Measurements from ENCODE around the gene GABRP.

The GABRP gene

GRCh38 chr5:170747851-170748250, 35.7 kb upstream of the GABRP start:
- H3K27me3 ChIP-seq (ENCODE audit: insufficient read depth, low read length, poor library complexity, severe bottlenecking), result no peaks in the 10 kb centered on the region
- H3K4me2 ChIP-seq (ENCODE audit: low read depth, low read length, poor library complexity, severe bottlenecking), result no peak overlapping the region
- H3K4me3 ChIP-seq (ENCODE audit: low read length, poor library complexity, severe bottlenecking), result no peak overlapping the region
- no peaks in the 10 kb centered on the region for H3K4me1 ChIP-seq (ENCODE audit: insufficient read depth, low read length, poor library complexity, severe bottlenecking)
- H3K9me2 ChIP-seq (replicated peaks; ENCODE audit: low read depth, low read length), result no peaks in the 10 kb centered on the region
- H3K9me3 ChIP-seq (ENCODE audit: insufficient read depth, low read depth, low read length), result no peaks in the 10 kb centered on the region
- no peak for TF ChIP-seq CTCF (conservative IDR thresholded peaks at IDR 0.05; ENCODE audit: low read length)
- no peak for TF ChIP-seq EZH2phosphoT487 (IDR thresholded peaks at IDR 0.05; ENCODE audit: borderline replicate concordance)
- H2AFZ ChIP-seq (ENCODE audit: low read length), result no peak overlapping the region
- H3K79me2 ChIP-seq (ENCODE audit: insufficient read depth, low read length), result no peaks in the 10 kb centered on the region
- no peaks in the 10 kb centered on the region for H4K20me1 ChIP-seq (ENCODE audit: insufficient read depth, low read length, poor library complexity, severe bottlenecking)
- no peak overlapping the region for H3K9ac ChIP-seq (ENCODE audit: low read depth, low read length, poor library complexity, severe bottlenecking)
- H3F3A ChIP-seq (ENCODE audit: low read depth), result no peaks in the 10 kb centered on the region
- H3K36me3 ChIP-seq (ENCODE audit: insufficient read depth, low read length), result no peaks in the 10 kb centered on the region

GRCh38 chr5:170748951-170749471, 34.5 kb upstream of the GABRP start:
- TF ChIP-seq EZH2phosphoT487 (IDR thresholded peaks at IDR 0.05; ENCODE audit: borderline replicate concordance), result no peak
- TF ChIP-seq CTCF (conservative IDR thresholded peaks at IDR 0.05; ENCODE audit: low read length), result no peak

GRCh38 chr5:170749911-170750431, 33.6 kb upstream of the GABRP start:
- no peaks in the 10 kb centered on the region for H3F3A ChIP-seq (ENCODE audit: low read depth)
- no peak overlapping the region for H3K9ac ChIP-seq (ENCODE audit: low read depth, low read length, poor library complexity, severe bottlenecking)
- no peak overlapping the region for H3K4me2 ChIP-seq (ENCODE audit: low read depth, low read length, poor library complexity, severe bottlenecking)
- no peaks in the 10 kb centered on the region for H3K36me3 ChIP-seq (ENCODE audit: insufficient read depth, low read length)
- H3K79me2 ChIP-seq (ENCODE audit: insufficient read depth, low read length), result no peaks in the 10 kb centered on the region
- H3K27me3 ChIP-seq (ENCODE audit: insufficient read depth, low read length, poor library complexity, severe bottlenecking), result no peaks in the 10 kb centered on the region
- no peak overlapping the region for H2AFZ ChIP-seq (ENCODE audit: low read length)
- no peak overlapping the region for H3K4me3 ChIP-seq (ENCODE audit: low read length, poor library complexity, severe bottlenecking)
- no peaks in the 10 kb centered on the region for H3K9me2 ChIP-seq (replicated peaks; ENCODE audit: low read depth, low read length)
- no peaks in the 10 kb centered on the region for H3K9me3 ChIP-seq (ENCODE audit: insufficient read depth, low read depth, low read length)
- no peaks in the 10 kb centered on the region for H3K4me1 ChIP-seq (ENCODE audit: insufficient read depth, low read length, poor library complexity, severe bottlenecking)
- TF ChIP-seq CTCF (conservative IDR thresholded peaks at IDR 0.05; ENCODE audit: low read length) (no peak), EZH2phosphoT487 (IDR thresholded peaks at IDR 0.05; ENCODE audit: borderline replicate concordance) (no peak)
- H4K20me1 ChIP-seq (ENCODE audit: insufficient read depth, low read length, poor library complexity, severe bottlenecking), result no peaks in the 10 kb centered on the region

More at GRCh38 chr5:170748951-170749471, 34.5 kb upstream of the GABRP start:
- Histone ChIP-seq H3K27me3 (ENCODE audit: insufficient read depth, low read length, poor library complexity, severe bottlenecking) (no peaks in the 10 kb centered on the region), H3K36me3 (ENCODE audit: insufficient read depth, low read length) (no peaks in the 10 kb centered on the region), H3F3A (ENCODE audit: low read depth) (no peaks in the 10 kb centered on the region), H3K4me1 (ENCODE audit: insufficient read depth, low read length, poor library complexity, severe bottlenecking) (no peaks in the 10 kb centered on the region), H3K9me2 (replicated peaks; ENCODE audit: low read depth, low read length) (no peaks in the 10 kb centered on the region), H3K4me2 (ENCODE audit: low read depth, low read length, poor library complexity, severe bottlenecking) (no peak overlapping the region), H4K20me1 (ENCODE audit: insufficient read depth, low read length, poor library complexity, severe bottlenecking) (no peaks in the 10 kb centered on the region), H2AFZ (ENCODE audit: low read length) (no peak overlapping the region), H3K9ac (ENCODE audit: low read depth, low read length, poor library complexity, severe bottlenecking) (no peak overlapping the region), H3K79me2 (ENCODE audit: insufficient read depth, low read length) (no peaks in the 10 kb centered on the region), H3K4me3 (ENCODE audit: low read length, poor library complexity, severe bottlenecking) (no peak overlapping the region), H3K9me3 (ENCODE audit: insufficient read depth, low read depth, low read length) (no peaks in the 10 kb centered on the region)

Measured in Loucy (cell line).